K562 (cell line): ENCODE results near the gene DLGAP1. TPM values are rescaled to one million over a fixed set of nuclear protein-coding genes. Genes with fewer than 3 reads are reported as not detected.
A peak's percentile ranks its signal among the peaks of the same experiment; 100 is the strongest.

ENCODE experiments used
- LEF1 ChIP-seq: fragments of 450-650 bp; IDR thresholded peaks from 2 replicates; pipeline ENCODE4 v1.6.1; 2016; ENCODE audit warnings: mild to moderate bottlenecking
- MYC ChIP-seq, 2 experiments: fragments of 250-450 bp in 1 of 2; sonication (Bioruptor Pico) in 1 of 2; IDR thresholded peaks; 2 replicates each; pipeline versions ENCODE4 v1.5.1 to v1.6.1; 2012 to 2021; ENCODE audit warnings: low read depth in 2 of 2, borderline replicate concordance in 1 of 2, improper control_type of control experiment in 1 of 2, low read length in 1 of 2, mild to moderate bottlenecking in 1 of 2, moderate library complexity in 1 of 2
- NR0B1 ChIP-seq: fragments of 450-650 bp; IDR thresholded peaks from one replicate; pipeline ENCODE4 v1.6.1; 2018; ENCODE audit warnings: mild to moderate bottlenecking, moderate library complexity; ENCODE audit not compliant: partially characterized antibody
- SMARCE1 ChIP-seq: fragments of 450-650 bp; IDR thresholded peaks from 2 replicates; pipeline ENCODE4 v1.7.1; 2016; ENCODE audit warnings: mild to moderate bottlenecking
- polyA plus RNA-seq, 8 experiments: library from polyadenylated mRNA; depleted of rRNA in 4 of 8; stranded (reverse) in 5 of 8; unstranded in 3 of 8; fragments of >200 nt; fragmentation: Nextera tagmentation in 2 of 8; fragmentation: Illumina TruSeq in 1 of 8; extraction: Ambion mirVana in 2 of 8; extraction: Trizol in 1 of 8; gene quantifications; 2 replicates each; pipeline versions ENCODE4 v1.2.1 to v1.2.3, GENCODE V29; 2011 to 2014; ENCODE audit warnings: inconsistent platforms in 1 of 8, missing spikeins in 1 of 8
- total RNA-seq, 7 experiments: library from RNA; depleted of rRNA in 6 of 7; stranded (reverse); fragments of >200 nt in 6 of 7; fragmentation: Illumina TruSeq in 2 of 7; extraction: Trizol in 2 of 7; gene quantifications; 2 replicates each; pipeline versions ENCODE4 v1.2.1 to v1.2.3, GENCODE V29; 2011 to 2021; ENCODE audit warnings: low replicate concordance in 1 of 7
- TF ChIP-seq, protein P1 (sequence below), 2 experiments: IDR thresholded peaks in 1 of 2; conservative IDR thresholded peaks in 1 of 2; 2 replicates each; pipeline ENCODE4 v1.6.1; 2016; ENCODE audit warnings: low read depth in 2 of 2, mild to moderate bottlenecking in 1 of 2, missing compliant biosample characterization in 1 of 2, missing genetic modification characterization in 1 of 2, moderate library complexity in 1 of 2
- TF ChIP-seq, protein P2 (sequence below), 2 experiments: fragments of 450-650 bp; formaldehyde crosslinking in 1 of 2; IDR thresholded peaks; 2 replicates each; pipeline versions ENCODE4 v1.4.0 to v1.6.1; 2014 to 2020; ENCODE audit warnings: mild to moderate bottlenecking in 2 of 2, borderline replicate concordance in 1 of 2, low read depth in 1 of 2
- TF ChIP-seq, protein P3 (sequence below): sonication (generic); formaldehyde crosslinking; IDR thresholded peaks from 2 replicates; pipeline ENCODE4 v1.8.1; 2023; ENCODE audit warnings: missing genetic modification reagents, mild to moderate bottlenecking, borderline replicate concordance

The DLGAP1 gene
- total and polyA plus RNA-seq, 9 of the 15 experiments (the other 6 are each of a cell fraction or from before 2014, with no cell fraction given) = 0.04 to 0.22 (median 0.08) TPM

DNA sequence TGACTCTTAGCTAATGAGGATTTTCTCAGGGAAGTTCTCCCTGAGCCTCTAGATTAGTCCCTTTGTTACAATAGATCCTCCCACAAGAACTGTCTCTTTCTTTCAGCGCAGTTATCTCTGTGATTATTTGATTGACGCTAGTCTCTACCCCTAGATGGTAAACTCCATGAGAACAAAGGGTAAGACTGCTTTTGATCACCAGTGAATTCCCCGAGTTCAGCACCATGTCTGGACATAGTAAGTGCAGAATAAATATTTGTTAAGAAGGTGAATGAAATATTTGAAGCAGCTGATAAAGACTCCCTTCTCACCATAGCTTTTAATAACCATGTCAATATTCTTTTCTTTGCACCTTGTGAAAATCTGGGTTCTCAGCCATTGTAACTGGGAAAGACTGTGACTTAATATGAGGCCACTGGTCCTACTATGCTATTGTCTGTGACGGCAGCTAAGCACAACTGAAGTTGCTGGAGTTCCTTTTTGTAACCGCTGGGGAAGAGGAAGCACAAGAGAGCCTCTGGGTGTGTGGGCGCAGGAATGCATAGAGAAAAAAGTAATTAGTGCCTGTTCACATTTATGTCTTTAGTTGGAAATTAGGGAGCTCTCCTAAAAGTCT, 790.4 kb downstream of the DLGAP1 start (continued):
- TF ChIP-seq, protein P1, sequence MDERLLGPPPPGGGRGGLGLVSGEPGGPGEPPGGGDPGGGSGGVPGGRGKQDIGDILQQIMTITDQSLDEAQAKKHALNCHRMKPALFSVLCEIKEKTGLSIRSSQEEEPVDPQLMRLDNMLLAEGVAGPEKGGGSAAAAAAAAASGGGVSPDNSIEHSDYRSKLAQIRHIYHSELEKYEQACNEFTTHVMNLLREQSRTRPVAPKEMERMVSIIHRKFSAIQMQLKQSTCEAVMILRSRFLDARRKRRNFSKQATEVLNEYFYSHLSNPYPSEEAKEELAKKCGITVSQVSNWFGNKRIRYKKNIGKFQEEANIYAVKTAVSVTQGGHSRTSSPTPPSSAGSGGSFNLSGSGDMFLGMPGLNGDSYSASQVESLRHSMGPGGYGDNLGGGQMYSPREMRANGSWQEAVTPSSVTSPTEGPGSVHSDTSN (CRISPR knock-in tag; IDR thresholded peaks at IDR 0.05; ENCODE audit: low read depth) = no peak
- TF ChIP-seq, protein P1 (tag; conservative IDR thresholded peaks at IDR 0.05; ENCODE audit: low read depth) = peak; percentile 63
- TF ChIP-seq NR0B1 = no peak
- TF ChIP-seq, protein P2, sequence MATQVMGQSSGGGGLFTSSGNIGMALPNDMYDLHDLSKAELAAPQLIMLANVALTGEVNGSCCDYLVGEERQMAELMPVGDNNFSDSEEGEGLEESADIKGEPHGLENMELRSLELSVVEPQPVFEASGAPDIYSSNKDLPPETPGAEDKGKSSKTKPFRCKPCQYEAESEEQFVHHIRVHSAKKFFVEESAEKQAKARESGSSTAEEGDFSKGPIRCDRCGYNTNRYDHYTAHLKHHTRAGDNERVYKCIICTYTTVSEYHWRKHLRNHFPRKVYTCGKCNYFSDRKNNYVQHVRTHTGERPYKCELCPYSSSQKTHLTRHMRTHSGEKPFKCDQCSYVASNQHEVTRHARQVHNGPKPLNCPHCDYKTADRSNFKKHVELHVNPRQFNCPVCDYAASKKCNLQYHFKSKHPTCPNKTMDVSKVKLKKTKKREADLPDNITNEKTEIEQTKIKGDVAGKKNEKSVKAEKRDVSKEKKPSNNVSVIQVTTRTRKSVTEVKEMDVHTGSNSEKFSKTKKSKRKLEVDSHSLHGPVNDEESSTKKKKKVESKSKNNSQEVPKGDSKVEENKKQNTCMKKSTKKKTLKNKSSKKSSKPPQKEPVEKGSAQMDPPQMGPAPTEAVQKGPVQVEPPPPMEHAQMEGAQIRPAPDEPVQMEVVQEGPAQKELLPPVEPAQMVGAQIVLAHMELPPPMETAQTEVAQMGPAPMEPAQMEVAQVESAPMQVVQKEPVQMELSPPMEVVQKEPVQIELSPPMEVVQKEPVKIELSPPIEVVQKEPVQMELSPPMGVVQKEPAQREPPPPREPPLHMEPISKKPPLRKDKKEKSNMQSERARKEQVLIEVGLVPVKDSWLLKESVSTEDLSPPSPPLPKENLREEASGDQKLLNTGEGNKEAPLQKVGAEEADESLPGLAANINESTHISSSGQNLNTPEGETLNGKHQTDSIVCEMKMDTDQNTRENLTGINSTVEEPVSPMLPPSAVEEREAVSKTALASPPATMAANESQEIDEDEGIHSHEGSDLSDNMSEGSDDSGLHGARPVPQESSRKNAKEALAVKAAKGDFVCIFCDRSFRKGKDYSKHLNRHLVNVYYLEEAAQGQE (IDR thresholded peaks at IDR 0.05; ENCODE audit: borderline replicate concordance) = peak; percentile 65; the same call in 1 of the 2 replicates
- TF ChIP-seq, protein P2 (CRISPR knock-in tag; IDR thresholded peaks at IDR 0.05; ENCODE audit: low read depth) = no peak
- TF ChIP-seq SMARCE1 = peak; percentile 69
- TF ChIP-seq LEF1 = no peak
- TF ChIP-seq MYC (IDR thresholded peaks at IDR 0.05; ENCODE audit: low read depth, low read length) = peak; percentile 29; the same call in 1 of the 2 replicates
- no peak for TF ChIP-seq MYC (CRISPR knock-in tag; IDR thresholded peaks at IDR 0.05; ENCODE audit: borderline replicate concordance, low read depth)
- TF ChIP-seq, protein P3, sequence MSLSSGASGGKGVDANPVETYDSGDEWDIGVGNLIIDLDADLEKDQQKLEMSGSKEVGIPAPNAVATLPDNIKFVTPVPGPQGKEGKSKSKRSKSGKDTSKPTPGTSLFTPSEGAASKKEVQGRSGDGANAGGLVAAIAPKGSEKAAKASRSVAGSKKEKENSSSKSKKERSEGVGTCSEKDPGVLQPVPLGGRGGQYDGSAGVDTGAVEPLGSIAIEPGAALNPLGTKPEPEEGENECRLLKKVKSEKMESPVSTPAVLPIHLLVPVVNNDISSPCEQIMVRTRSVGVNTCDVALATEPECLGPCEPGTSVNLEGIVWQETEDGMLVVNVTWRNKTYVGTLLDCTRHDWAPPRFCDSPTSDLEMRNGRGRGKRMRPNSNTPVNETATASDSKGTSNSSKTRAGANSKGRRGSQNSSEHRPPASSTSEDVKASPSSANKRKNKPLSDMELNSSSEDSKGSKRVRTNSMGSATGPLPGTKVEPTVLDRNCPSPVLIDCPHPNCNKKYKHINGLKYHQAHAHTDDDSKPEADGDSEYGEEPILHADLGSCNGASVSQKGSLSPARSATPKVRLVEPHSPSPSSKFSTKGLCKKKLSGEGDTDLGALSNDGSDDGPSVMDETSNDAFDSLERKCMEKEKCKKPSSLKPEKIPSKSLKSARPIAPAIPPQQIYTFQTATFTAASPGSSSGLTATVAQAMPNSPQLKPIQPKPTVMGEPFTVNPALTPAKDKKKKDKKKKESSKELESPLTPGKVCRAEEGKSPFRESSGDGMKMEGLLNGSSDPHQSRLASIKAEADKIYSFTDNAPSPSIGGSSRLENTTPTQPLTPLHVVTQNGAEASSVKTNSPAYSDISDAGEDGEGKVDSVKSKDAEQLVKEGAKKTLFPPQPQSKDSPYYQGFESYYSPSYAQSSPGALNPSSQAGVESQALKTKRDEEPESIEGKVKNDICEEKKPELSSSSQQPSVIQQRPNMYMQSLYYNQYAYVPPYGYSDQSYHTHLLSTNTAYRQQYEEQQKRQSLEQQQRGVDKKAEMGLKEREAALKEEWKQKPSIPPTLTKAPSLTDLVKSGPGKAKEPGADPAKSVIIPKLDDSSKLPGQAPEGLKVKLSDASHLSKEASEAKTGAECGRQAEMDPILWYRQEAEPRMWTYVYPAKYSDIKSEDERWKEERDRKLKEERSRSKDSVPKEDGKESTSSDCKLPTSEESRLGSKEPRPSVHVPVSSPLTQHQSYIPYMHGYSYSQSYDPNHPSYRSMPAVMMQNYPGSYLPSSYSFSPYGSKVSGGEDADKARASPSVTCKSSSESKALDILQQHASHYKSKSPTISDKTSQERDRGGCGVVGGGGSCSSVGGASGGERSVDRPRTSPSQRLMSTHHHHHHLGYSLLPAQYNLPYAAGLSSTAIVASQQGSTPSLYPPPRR (CRISPR knock-in tag) = no peak
